SK-N-MC (cell line): Measurements from ENCODE around the gene YBX1.

Source experiments
- EZH2 ChIP-seq: fragments of 200-600 bp; sonication (generic); IDR thresholded peaks from one replicate; pipeline ENCODE4 v1.6.1; 2017; ENCODE audit warnings: antibody characterized with exemption
- FOXP2 ChIP-seq: optimal IDR thresholded peaks from 2 replicates; pipeline ENCODE3; 2011; ENCODE audit warnings: mild to moderate bottlenecking, moderate library complexity; ENCODE audit not compliant: insufficient read depth; ENCODE audit errors: extremely low read length, control extremely low read depth
- POLR2AphosphoS5 ChIP-seq: IDR thresholded peaks from 2 replicates; pipeline ENCODE4 v1.6.1; 2012; ENCODE audit warnings: mild to moderate bottlenecking, low read depth, low read length, borderline replicate concordance

- TF ChIP-seq EZH2 (no peak), POLR2AphosphoS5 (no peak), FOXP2 (no peak)
These were observed 43.1 kb upstream of the YBX1 start for GRCh38 chr1:42639116-42639515.
